ENCODE measurements around the gene ANKS1A.
"Not testable (repeated sequence)": the region's sequence is repeated elsewhere in the genome, so short reads cannot be mapped to it uniquely, and the experiment has no call there.

The ANKS1A gene

DNA sequence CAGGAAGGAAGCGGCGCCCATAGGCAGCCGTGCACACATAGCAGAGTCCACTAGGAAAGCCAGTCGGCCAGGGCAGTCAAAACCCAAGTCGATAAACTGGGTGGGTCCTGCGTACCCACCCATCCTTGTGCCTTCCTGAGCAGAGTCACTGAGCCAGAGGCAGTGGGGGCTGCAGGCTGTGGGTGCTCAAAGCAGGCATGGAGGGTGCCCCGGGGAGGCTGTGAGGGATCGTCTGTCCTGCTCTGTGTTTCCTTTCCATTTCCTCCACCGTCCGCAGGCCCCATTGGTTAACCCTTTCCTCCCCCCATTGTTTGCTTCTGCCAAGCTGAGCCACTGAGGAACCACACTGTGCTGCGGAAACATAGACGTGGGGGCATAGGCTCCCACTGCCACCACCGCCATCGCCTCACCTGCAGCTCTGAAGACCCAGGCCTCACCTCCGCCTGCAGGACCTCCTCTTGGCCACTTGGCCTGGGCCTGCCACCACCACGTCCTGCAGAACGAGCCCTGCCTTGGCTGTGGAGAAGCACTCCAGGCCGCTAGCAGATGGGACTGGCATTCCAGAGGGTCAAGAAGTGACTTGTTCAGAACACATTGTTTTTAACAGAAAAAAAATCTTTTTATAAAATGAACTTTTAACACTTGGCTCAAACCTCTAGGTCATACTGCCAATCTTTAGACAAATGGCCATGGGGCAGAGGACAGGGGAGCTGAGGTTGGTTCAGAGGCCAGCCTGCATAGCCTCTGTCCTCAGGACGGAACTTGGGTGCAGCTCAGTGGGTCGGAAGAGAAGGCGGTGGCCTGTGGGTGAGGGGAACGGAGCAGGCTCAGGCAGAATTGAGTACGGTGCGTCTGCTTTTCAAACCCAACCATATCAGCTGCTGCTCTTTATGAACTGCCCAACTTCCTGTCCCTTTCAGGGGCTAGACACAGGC lies 199.5 kb downstream of the ANKS1A start:
- DNase-seq, result no peak

GRCh38 chr6:35089216-35089934 lies 200.3 kb downstream of the ANKS1A start:
- no peak for DNase-seq

DNA sequence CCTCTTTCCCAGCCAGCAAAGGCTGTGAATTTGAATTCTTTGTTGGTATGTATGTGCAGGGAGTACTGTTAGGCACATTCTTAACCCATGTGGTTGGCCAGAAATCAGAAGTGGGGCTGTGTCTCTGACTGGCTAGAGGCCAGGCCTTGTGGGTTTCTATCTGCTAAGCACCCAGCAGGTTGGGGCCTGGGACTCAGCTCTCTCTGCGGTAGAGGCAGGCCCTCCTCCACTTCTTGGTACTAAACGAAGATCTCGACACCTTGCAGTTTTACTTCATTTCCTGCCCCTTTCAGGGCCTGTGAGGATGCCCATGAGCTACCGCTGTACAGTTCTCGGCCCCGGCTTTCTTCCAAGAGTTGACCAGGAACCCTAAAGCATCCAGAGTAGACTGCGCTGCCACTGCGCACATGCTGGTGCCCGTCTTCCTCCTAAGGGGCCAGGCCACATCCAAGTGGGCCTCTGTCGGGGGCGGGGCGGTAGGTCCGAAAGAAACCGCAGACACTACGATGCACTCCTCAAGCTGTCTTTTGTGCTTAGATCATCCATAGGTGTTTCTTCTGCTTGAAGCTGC lies 201.0 kb downstream of the ANKS1A start:
- DNase-seq, result no peak

GRCh38 chr6:35090734-35091133 lies 201.7 kb downstream of the ANKS1A start:
- DNase-seq, result no peak

DNA sequence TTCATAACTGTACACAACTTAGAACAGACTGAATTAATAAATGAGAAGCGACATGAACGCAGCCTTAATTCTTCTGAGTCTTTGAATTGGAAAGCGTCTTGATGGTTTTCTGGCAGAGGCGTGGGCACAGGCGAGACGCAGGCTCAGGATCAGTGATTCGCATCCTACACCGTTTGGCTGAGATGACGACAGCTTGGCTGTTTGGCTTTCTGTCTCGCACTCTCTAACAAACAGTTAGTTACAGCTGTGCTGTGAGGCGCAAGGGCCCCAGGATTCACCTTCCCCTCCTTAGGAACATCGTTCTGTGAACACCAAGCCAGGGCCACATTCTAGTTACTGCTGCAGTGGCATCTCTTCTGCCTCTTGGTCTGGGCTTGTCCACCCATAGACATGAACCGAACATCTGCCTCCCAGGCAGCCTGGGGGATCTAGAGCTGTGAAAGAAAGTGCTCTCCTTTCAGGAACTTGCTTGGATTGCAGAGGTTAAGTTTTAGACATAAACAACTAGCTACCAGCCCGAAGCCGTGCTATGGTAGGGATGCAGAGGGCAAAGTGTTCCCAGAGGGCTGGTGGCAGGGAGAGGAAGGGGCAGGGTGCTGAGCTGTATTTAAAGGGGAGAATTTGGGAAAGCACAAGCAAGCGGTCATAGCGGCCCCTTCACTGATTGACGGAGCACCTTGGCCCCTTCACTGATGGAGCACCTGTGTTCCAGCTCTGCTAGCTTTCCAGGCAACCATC lies 202.5 kb downstream of the ANKS1A start:
- no peak for DNase-seq

DNA sequence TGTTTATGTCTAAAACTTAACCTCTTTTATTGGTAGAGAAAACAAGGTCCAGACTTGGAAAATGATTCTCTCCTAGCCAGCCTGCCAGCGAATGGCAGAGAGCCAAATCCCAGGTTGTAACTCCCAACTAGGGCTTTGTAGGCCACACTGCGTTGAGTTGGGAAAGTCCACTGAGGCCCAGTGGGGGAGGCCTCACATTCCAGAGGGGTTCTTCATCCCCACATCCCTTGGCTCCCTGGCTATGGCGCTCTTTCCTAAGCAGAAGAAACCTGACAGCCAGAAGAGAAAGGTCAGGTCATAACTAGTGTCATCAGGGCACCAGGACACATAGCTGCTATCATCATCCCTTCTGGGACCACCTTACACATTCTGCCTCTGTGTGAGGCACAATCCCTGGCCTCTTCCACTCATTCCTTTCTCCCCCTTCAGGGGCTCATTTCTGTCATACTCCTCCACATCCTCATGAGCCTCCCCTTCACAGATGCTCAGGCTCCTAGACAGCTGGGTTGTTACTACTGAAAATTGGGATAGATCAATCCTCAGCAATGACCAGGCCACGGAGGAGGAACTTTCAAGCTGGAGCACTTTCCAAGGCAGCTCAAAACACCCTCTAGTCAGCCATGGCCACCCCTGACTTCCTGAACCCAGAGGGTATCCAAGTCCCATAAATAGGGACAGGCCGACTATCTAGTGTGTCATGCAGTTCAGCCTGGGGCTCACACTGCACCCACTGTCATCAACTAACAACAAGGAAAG lies 203.5 kb downstream of the ANKS1A start:
- no peak for DNase-seq

DNA sequence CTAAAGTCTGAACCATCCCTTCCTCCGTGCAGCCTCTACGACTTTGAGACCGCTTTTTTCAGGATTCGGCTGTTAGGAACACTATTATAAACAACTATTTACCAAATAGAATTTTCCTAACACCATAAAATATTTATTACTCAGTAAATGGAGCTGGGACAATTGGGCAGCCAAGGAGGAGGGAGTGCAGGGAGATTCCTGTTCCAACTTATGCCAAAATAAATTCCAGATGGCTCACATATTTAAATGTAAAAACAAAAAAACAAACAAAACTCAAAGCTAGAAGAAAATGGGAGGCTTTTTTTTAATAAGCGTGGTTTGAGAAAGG lies 204.0 kb downstream of the ANKS1A start:
- no peak for DNase-seq

DNA sequence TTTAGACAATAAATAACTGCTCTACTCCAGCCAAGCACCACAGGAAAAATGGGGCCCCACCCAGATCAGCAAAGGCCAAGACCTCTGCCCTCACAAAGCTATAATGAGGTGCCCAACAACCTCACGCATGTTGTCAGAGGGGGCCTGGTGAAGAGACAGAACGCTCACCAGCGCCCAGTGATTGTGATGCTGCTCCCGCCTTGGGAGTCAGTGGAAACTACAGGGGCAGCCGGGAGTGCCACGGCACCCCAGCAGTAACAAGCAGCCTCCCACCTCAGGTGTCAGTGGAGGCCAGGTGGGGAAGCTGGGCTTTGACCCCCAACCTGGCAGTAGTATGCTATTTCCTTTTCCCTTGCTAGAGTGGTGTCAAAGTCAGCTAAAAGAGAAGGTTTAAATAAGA lies 204.7 kb downstream of the ANKS1A start:
- DNase-seq, result no peak

- no peak for DNase-seq
These were observed 205.1 kb downstream of the ANKS1A start for GRCh38 chr6:35094183-35094582.

DNA sequence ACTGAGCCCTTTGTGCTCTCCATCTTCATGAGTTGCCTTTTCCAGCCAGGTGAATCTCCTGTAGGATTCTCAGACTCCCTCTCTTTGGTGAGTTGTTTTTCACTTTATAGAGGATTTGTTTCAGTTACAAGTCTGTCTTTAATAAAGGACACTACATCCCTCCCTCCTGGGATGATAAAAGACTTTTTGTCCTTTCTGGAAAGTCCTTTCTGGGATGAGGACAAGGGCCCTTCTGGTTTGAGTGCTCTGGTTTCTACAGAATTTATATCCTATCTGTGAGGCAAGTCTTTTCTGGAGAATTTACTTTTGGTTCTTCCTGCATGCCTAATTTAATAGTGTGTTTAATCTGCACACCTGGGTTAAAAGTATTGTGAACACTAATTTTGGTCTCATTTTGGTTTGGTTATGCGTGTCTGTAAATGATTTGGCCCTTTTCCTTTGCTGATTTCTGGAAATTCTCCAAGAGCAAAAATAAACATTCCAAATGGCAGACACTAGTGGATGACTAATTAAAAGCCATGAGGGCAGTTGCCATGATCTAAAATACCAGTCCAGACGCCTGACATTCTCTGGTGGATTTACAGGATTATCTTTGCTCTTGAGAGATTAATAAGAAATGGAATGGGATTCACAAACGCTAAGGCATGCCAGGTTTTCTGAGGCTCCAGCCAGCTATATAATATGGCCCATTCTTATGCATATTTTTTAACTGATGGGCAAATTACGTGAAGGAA lies 207.2 kb downstream of the ANKS1A start:
- no peak for DNase-seq

DNA sequence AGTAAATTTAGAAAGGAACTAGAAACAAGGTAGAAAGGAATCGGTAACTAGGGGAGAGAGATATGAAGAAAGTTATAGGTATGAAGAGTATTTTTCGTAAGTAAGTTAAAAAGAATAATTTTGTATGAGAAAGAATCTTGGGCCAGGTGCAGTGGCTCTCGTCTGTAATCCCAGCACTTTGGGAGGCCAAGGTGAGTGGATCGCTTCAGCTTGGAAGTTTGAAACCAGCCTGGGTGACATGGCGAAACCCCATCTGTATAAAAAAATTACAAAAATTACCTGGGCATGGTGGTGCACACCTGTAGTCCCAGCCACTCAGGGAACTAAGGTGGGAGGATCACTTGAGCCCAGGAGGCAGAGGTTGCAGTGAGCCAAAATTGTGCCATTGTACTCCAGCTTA lies 210.1 kb downstream of the ANKS1A start:
- no peak for DNase-seq

GRCh38 chr6:35105078-35105477 lies 216.0 kb downstream of the ANKS1A start:
- DNase-seq, result no peak

DNA sequence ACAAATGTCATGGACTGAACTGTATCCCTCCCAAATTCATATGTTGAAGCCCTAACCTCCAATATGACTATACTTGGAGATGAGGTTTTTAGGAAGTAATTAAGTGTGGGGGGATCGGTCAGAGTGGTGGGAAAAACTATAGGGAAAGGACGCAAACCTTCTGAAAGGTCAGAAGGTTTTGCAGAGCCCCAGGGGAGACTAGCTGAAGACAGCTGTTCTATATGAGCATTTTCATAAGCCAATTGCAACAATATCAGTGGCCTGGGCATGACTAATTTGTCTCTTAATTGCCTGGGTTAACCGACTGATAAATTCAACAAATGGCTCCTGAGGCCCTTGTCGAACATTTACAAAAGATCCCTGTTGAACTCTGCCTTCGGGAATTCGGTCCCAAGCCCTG lies 217.0 kb downstream of the ANKS1A start:
- DNase-seq, result not testable (repeated sequence)

DNA sequence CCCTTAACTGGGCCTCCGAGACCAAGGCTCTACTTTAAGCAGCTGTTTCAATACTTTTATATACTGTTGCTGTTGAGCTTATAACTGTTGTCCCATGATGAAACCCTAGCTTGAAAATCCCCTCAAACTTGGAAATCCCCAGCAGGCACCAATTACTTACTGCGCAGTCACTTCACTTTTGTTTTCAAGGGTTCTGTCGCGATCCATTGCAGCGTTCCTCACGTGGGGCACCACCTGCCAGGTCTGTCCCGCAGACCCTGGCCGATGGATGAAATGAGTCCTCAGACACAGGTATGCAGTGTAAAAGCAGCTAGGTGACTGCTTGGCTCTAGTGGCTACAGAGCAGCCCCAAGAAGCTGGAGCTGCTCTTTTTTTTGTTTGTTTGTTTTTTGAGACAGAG lies 218.2 kb downstream of the ANKS1A start:
- DNase-seq, result peak in 1 of 5 donors; percentile 23

DNA sequence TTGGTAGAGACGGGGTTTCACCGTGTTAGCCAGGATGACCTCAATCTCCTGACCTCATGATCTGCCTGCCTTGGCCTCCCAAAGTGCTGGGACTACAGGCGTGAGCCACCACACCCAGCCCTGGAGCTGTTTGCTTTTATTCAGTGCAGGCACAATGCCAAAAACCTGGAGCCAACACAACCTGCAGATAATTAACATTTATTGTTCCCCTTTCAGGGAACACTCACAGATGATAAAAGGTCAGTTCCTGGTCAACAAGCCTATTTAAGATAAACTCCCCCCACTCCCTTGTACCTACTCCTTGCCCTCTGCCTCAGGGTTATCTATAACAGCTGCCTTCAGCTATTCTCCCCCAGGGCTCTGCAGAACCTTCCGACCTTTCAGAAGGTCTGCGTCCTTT lies 218.7 kb downstream of the ANKS1A start:
- DNase-seq, result not testable (repeated sequence)

DNA sequence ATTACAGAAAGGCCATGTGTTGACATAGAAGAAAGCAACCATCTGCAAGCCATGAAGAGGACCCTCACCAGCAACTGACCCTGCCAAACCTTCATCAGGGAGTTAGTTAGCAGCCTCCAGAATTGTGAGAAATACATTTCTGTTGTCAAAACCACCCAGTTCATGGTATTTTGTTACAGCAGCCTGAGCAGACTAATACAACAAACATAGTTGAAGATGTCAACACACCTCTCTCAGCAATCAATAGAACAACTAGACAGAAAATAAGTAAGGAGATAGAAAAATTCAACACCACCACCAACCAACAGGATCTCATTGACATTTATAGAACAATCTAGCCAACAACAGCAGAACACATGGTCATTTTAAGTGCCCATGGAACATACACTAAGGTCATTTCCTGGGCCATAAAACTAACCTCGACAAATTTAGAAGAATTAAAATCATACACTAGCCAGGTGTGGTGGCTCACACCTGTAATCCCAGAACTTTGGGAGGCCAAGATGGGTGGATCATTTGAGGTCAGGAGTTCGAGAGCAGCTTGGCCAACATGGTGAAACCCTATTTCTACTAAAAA lies 219.3 kb downstream of the ANKS1A start:
- DNase-seq, result no peak

DNA sequence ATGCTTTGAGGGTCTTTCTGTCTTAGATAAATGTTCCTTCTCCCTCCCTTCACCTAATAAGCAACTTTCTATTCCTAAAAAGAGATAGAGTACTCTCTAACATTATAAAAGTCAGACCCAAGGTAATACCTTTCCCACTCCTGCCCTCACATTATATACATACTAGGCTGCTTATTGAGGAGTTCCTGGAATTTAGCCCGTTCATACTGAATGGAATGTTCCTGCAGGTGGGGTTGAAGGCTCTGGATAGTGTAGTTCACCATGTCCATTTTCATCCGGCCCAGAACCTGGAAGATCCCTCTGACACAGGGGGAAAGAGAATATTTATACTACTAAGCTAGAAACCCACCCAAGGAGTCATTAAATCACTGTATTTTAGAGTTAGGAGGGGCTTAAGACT lies 231.7 kb downstream of the ANKS1A start:
- DNase-seq, result no peak

- DNase-seq, result no peak
These were observed 235.3 kb downstream of the ANKS1A start for GRCh38 chr6:35124356-35124755.

- no peak for DNase-seq
These were observed 239.0 kb downstream of the ANKS1A start for GRCh38 chr6:35128042-35128441.

DNA sequence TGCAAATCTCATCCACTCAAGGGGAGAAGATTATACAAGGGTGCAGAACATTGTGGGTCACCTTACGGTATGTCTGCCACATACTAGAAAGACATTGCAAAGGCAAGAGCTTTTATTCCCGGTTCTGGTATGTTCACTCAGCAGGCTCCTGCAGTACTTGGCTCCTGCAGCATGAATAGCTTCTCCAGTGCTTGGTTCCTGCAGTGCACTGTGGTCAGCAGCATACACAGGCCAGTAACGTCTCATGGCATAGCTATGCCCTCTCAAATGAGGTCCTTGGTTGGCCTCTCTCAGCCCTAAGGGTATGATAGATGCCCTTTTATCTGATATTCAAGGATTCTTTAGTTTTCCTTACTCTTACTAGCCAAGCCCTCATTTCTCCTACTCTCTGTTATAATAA lies 239.4 kb downstream of the ANKS1A start:
- no peak for DNase-seq

- no peak for DNase-seq
These were observed 247.1 kb downstream of the ANKS1A start for GRCh38 chr6:35136185-35136584.
